LNCaP clone FGC (cell line): Measurements from ENCODE around the gene TFDP3.
A peak's percentile ranks its signal among the peaks of the same experiment; 100 is the strongest.

Experiments
- DNase-seq: peaks from one replicate; pipeline ENCODE4 v3.0.0-alpha.2; 2011; ENCODE audit warnings: low read depth
- H3K4me3 ChIP-seq: 2 replicates; pipeline ENCODE4 v1.5.1; 2011; ENCODE audit warnings: mild to moderate bottlenecking, low read depth, low read length, control low read depth
- TF ChIP-seq, protein P1 (sequence below): IDR thresholded peaks from 2 replicates; pipeline ENCODE4 v1.5.1; 2012; ENCODE audit warnings: mild to moderate bottlenecking; ENCODE audit not compliant: control insufficient read depth, insufficient read depth; ENCODE audit errors: extremely low read depth

The TFDP3 gene

DNA sequence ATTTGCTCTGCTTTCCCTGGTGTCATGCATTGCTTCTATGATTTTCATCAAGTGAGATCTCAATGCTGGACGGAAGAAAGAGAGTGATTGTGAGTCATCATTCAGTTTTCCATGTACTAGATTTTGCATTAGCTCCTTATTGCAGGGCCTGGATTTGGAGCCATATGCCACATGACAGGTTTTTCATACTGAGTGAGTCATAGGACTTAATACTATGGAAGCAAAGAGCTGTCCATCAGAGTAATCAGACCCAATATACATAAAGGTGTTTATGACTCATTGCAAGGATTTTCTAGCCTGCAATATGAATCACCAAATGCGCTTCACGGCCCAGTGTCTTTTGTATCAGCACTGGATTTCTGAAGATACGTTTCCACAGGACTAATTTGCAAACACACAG is 11.2 kb upstream of the TFDP3 start:
- TF ChIP-seq, protein P1, sequence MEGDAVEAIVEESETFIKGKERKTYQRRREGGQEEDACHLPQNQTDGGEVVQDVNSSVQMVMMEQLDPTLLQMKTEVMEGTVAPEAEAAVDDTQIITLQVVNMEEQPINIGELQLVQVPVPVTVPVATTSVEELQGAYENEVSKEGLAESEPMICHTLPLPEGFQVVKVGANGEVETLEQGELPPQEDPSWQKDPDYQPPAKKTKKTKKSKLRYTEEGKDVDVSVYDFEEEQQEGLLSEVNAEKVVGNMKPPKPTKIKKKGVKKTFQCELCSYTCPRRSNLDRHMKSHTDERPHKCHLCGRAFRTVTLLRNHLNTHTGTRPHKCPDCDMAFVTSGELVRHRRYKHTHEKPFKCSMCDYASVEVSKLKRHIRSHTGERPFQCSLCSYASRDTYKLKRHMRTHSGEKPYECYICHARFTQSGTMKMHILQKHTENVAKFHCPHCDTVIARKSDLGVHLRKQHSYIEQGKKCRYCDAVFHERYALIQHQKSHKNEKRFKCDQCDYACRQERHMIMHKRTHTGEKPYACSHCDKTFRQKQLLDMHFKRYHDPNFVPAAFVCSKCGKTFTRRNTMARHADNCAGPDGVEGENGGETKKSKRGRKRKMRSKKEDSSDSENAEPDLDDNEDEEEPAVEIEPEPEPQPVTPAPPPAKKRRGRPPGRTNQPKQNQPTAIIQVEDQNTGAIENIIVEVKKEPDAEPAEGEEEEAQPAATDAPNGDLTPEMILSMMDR = no peak
- H3K4me3 ChIP-seq = no peak overlapping the region
- no peak for DNase-seq

DNA sequence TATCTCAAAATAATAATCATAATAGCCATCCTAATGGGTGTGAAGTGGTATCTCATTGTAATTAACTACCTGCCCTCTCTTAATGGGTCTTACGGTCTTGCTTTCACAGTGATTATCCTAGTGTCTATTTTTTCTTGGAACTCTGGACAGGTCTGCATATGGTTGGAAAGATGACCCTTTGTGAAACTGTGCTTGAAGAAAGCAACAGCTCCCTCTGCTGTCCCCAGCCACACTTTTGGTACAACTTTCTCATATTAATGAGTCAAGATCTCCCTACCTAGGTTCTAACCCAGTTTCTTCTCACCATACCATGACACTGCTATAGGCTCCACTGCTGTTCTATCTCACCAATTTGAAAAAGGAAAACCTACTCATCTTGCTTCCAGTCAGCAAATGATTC is 2.4 kb downstream of the TFDP3 start:
- TF ChIP-seq, protein P1 = peak; percentile 52
- no peak overlapping the region for H3K4me3 ChIP-seq
- DNase-seq = peak; percentile 10

DNA sequence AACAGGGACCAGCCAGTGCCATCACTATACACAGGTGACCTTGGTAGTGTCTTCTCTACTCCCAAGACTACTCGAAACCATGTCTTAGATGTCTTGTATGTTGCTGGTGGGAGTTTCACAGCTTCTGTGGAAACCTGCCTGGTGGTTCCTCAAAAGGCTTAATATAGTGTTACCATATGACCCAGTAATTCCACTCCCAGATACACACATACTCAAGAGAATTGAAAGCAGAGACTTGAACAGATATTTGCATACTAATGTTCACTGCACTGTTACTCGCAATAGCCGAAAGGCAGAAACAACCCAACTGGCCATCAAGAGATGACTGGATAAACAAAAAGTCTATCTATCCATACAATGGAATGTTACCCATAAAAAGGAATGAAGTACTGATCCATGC is 3.1 kb downstream of the TFDP3 start:
- no peak overlapping the region for H3K4me3 ChIP-seq
- DNase-seq = no peak
- TF ChIP-seq, protein P1 = no peak

DNA sequence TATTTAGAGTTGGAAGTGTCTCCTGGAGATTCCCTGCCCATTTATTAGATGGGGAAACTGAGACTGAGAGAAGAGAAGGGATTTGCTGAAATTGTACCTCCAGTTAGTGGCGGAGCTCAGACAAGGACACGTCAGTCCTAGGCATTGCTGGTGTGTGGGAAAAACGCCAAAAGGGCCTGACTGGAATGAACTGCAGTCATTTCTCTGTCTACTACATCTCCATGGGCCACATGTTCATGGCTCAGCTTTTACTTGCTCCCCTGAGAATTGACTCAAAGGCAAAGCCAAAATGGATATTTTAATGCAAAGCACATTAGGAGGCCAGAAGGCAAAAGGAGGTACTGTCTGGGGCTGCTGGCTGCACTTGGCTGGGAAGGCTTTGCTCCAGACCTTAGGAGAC is 3.9 kb downstream of the TFDP3 start:
- no peak overlapping the region for H3K4me3 ChIP-seq
- TF ChIP-seq, protein P1 = no peak
- no peak for DNase-seq

DNA sequence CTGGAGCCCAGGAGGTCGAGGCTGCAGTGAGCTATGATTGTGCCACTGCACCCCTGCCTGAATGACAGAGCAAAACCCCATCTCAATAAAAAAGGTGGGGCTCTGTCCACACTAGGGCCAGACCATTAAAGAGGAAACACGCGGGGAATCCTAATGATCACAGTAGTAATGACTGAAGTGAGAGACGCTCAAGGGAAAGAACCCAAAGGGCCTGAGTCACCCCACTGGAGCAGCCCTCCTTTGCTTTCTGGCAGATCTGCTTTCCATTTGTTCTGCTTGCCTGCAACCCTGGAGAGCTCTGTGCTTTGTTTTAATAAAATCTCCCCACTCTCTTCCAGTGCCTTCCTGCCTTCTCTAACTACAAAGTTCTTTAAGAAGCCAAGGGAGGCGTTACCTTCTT is 5.0 kb downstream of the TFDP3 start:
- no peak overlapping the region for H3K4me3 ChIP-seq
- TF ChIP-seq, protein P1 = no peak
- no peak for DNase-seq

DNA sequence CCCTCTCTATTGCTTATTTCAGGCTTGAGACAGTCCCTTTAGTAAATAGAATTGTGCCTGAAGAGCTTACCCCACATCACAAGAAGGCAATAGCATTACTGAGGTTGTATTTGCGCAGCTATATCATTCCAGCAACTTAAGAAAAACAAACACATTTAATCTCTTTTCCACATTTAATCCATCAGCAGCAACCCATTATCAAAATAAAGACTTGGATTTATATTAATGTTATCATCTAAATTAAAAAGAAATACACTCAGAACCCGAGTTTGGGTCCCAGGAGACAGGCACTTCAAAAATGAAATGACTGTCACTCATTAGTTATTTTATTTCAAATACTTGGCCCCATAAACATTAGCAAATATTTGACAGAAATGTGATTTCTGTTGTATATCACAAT is 10.4 kb downstream of the TFDP3 start:
- no peak for DNase-seq
- TF ChIP-seq, protein P1 = no peak
- H3K4me3 ChIP-seq = no peak overlapping the region

DNA sequence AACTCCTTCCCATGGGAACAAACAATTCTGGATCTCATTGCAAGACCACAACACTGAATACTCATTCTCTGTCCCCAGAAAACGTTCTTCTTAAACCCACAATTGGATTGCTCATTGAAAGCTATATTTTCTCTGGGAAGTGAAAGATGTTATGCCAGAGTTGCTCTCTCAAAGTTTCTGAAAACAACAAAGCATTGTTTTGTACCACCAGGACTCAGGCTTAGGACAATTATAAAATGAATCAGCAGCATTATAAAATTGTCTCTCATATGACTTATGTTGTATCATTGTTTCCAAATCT is 26.5 kb downstream of the TFDP3 start:
- TF ChIP-seq, protein P1 = no peak

More for the DNA sequence above, 26.5 kb downstream of the TFDP3 start:
- H3K4me3 ChIP-seq = no peak overlapping the region
- no peak for DNase-seq
